HepG2 (cell line): ENCODE results near the gene SIAH2. TPM values are rescaled to one million over a fixed set of nuclear protein-coding genes. Genes with fewer than 3 reads are reported as not detected.

Experiments used
- CEBPB ChIP-seq: IDR thresholded peaks from 2 replicates; pipeline ENCODE4 v1.6.1; 2011; ENCODE audit warnings: low read depth, low read length, improper control_type of control experiment, borderline replicate concordance
- GTF3A ChIP-seq: sonication (generic); formaldehyde crosslinking; conservative IDR thresholded peaks from 2 replicates; pipeline ENCODE4 v1.4.0; 2020; ENCODE audit warnings: mild to moderate bottlenecking, missing genetic modification reagents
- KAT8 ChIP-seq: IDR thresholded peaks from 2 replicates; pipeline ENCODE4 v1.6.1; 2016; ENCODE audit warnings: missing genetic modification reagents, missing compliant biosample characterization
- MAFF ChIP-seq: IDR thresholded peaks from 2 replicates; pipeline ENCODE4 v1.6.1; 2011; ENCODE audit warnings: low read depth, low read length, improper control_type of control experiment
- PAX8 ChIP-seq: sonication (generic); formaldehyde crosslinking; IDR thresholded peaks from 2 replicates; pipeline ENCODE4 v1.8.0; 2022; ENCODE audit warnings: mild to moderate bottlenecking, missing genetic modification reagents, borderline replicate concordance
- PRPF4 ChIP-seq: fragments of 200-400 bp; formaldehyde crosslinking; IDR thresholded peaks from 2 replicates; pipeline ENCODE4 v1.6.1; 2016; ENCODE audit warnings: low read length, low read depth; ENCODE audit not compliant: poor library complexity, severe bottlenecking
- SNAPC5 ChIP-seq: sonication (generic); formaldehyde crosslinking; IDR thresholded peaks from 2 replicates; pipeline ENCODE4 v1.8.1; 2023; ENCODE audit warnings: mild to moderate bottlenecking, missing genetic modification reagents, borderline replicate concordance
- THYN1 ChIP-seq: sonication (generic); formaldehyde crosslinking; IDR thresholded peaks from 2 replicates; pipeline ENCODE4 v1.8.1; 2023; ENCODE audit warnings: low read depth, mild to moderate bottlenecking, moderate library complexity, missing genetic modification reagents, borderline replicate concordance
- XBP1 ChIP-seq: sonication (generic); formaldehyde crosslinking; IDR thresholded peaks from 2 replicates; pipeline ENCODE4 v1.5.0; 2020; ENCODE audit warnings: missing genetic modification reagents
- ZBTB8A ChIP-seq: sonication (generic); formaldehyde crosslinking; IDR thresholded peaks from 2 replicates; pipeline ENCODE4 v1.4.0; 2020; ENCODE audit warnings: mild to moderate bottlenecking, low read depth, missing genetic modification reagents, borderline replicate concordance
- ZNF274 ChIP-seq: sonication (generic); formaldehyde crosslinking; IDR thresholded peaks from 2 replicates; pipeline ENCODE4 v1.5.1; 2020; ENCODE audit warnings: mild to moderate bottlenecking, missing genetic modification reagents
- ZNF530 ChIP-seq: sonication (generic); formaldehyde crosslinking; IDR thresholded peaks from 2 replicates; pipeline ENCODE4 v1.5.0; 2020; ENCODE audit warnings: low read depth, mild to moderate bottlenecking, missing genetic modification reagents
- ZNF761 ChIP-seq: sonication (generic); formaldehyde crosslinking; conservative IDR thresholded peaks from 2 replicates; pipeline ENCODE4 v1.4.0; 2020; ENCODE audit warnings: mild to moderate bottlenecking, missing genetic modification reagents
- polyA plus RNA-seq, 8 experiments: library from polyadenylated mRNA; depleted of rRNA in 3 of 8; stranded (reverse) in 7 of 8; unstranded in 1 of 8; fragments of >200 nt; fragmentation: Illumina TruSeq in 4 of 8; extraction: Trizol in 4 of 8; gene quantifications; 2 replicates each; pipeline versions ENCODE4 v1.2.1 to v1.2.3, GENCODE V29; 2011 to 2016; ENCODE audit warnings: low read depth in 4 of 8, missing spikeins in 1 of 8, mixed read lengths in 1 of 8; ENCODE audit not compliant: insufficient read depth in 1 of 8
- total RNA-seq, 5 experiments: library from RNA; depleted of rRNA; stranded (reverse); fragments of >200 nt; fragmentation: Illumina TruSeq; extraction: Trizol; gene quantifications; 2 replicates each; pipeline ENCODE4 v1.2.3, GENCODE V29; 2016; ENCODE audit warnings: low read depth in 1 of 5
- TF ChIP-seq, protein P1 (sequence below): sonication (generic); formaldehyde crosslinking; IDR thresholded peaks from 2 replicates; pipeline ENCODE4 v1.4.0; 2020; ENCODE audit warnings: mild to moderate bottlenecking, missing genetic modification reagents
- TF ChIP-seq, protein P2 (sequence below): sonication (generic); formaldehyde crosslinking; IDR thresholded peaks from 2 replicates; pipeline ENCODE4 v1.5.1; 2020; ENCODE audit warnings: mild to moderate bottlenecking, missing genetic modification reagents, moderate library complexity
- TF ChIP-seq, protein P3 (sequence below): sonication (generic); formaldehyde crosslinking; IDR thresholded peaks from 2 replicates; pipeline ENCODE4 v1.8.0; 2022; ENCODE audit warnings: low read depth, missing genetic modification reagents
- TF ChIP-seq, protein P4 (sequence below): sonication (generic); formaldehyde crosslinking; IDR thresholded peaks from 2 replicates; pipeline ENCODE4 v1.4.0; 2020; ENCODE audit warnings: missing genetic modification reagents, mild to moderate bottlenecking, borderline replicate concordance

SIAH2 gene
- total and polyA plus RNA-seq, 2 of the 13 experiments (the other 11 are each of a cell fraction or from before 2014, with no cell fraction given), result 71.8 to 117 TPM

- TF ChIP-seq THYN1 (CRISPR knock-in tag), result no peak
- peak; percentile 56; the same call in 1 of the 2 replicates for TF ChIP-seq KAT8 (CRISPR knock-in tag)
- no peak for TF ChIP-seq ZNF530 (CRISPR knock-in tag)
- TF ChIP-seq ZBTB8A (CRISPR knock-in tag), result no peak
- TF ChIP-seq PRPF4, result no peak
- TF ChIP-seq, protein P1, sequence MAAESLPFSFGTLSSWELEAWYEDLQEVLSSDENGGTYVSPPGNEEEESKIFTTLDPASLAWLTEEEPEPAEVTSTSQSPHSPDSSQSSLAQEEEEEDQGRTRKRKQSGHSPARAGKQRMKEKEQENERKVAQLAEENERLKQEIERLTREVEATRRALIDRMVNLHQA (CRISPR knock-in tag), result no peak
- TF ChIP-seq, protein P2, sequence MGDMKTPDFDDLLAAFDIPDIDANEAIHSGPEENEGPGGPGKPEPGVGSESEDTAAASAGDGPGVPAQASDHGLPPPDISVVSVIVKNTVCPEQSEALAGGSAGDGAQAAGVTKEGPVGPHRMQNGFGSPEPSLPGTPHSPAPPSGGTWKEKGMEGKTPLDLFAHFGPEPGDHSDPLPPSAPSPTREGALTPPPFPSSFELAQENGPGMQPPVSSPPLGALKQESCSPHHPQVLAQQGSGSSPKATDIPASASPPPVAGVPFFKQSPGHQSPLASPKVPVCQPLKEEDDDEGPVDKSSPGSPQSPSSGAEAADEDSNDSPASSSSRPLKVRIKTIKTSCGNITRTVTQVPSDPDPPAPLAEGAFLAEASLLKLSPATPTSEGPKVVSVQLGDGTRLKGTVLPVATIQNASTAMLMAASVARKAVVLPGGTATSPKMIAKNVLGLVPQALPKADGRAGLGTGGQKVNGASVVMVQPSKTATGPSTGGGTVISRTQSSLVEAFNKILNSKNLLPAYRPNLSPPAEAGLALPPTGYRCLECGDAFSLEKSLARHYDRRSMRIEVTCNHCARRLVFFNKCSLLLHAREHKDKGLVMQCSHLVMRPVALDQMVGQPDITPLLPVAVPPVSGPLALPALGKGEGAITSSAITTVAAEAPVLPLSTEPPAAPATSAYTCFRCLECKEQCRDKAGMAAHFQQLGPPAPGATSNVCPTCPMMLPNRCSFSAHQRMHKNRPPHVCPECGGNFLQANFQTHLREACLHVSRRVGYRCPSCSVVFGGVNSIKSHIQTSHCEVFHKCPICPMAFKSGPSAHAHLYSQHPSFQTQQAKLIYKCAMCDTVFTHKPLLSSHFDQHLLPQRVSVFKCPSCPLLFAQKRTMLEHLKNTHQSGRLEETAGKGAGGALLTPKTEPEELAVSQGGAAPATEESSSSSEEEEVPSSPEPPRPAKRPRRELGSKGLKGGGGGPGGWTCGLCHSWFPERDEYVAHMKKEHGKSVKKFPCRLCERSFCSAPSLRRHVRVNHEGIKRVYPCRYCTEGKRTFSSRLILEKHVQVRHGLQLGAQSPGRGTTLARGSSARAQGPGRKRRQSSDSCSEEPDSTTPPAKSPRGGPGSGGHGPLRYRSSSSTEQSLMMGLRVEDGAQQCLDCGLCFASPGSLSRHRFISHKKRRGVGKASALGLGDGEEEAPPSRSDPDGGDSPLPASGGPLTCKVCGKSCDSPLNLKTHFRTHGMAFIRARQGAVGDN, result no peak
- TF ChIP-seq ZNF274 (CRISPR knock-in tag), result no peak
- TF ChIP-seq PAX8, result no peak
- TF ChIP-seq ZNF761 (CRISPR knock-in tag), result peak; percentile 51; the same call in 1 of the 2 replicates
- peak; percentile 92 for TF ChIP-seq CEBPB
- no peak for TF ChIP-seq SNAPC5 (CRISPR knock-in tag)
- no peak for TF ChIP-seq GTF3A
- TF ChIP-seq XBP1, result no peak; the same call in 1 of the 2 replicates
- peak; percentile 64 for TF ChIP-seq MAFF
- TF ChIP-seq, protein P3, sequence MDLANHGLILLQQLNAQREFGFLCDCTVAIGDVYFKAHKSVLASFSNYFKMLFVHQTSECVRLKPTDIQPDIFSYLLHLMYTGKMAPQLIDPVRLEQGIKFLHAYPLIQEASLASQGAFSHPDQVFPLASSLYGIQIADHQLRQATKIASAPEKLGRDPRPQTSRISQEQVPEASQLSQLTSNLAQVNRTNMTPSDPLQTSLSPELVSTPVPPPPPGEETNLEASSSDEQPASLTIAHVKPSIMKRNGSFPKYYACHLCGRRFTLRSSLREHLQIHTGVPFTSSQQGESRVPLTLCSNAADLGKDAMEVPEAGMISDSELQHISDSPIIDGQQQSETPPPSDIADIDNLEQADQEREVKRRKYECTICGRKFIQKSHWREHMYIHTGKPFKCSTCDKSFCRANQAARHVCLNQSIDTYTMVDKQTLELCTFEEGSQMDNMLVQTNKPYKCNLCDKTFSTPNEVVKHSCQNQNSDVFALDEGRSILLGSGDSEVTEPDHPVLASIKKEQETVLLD, result no peak
- TF ChIP-seq, protein P4, sequence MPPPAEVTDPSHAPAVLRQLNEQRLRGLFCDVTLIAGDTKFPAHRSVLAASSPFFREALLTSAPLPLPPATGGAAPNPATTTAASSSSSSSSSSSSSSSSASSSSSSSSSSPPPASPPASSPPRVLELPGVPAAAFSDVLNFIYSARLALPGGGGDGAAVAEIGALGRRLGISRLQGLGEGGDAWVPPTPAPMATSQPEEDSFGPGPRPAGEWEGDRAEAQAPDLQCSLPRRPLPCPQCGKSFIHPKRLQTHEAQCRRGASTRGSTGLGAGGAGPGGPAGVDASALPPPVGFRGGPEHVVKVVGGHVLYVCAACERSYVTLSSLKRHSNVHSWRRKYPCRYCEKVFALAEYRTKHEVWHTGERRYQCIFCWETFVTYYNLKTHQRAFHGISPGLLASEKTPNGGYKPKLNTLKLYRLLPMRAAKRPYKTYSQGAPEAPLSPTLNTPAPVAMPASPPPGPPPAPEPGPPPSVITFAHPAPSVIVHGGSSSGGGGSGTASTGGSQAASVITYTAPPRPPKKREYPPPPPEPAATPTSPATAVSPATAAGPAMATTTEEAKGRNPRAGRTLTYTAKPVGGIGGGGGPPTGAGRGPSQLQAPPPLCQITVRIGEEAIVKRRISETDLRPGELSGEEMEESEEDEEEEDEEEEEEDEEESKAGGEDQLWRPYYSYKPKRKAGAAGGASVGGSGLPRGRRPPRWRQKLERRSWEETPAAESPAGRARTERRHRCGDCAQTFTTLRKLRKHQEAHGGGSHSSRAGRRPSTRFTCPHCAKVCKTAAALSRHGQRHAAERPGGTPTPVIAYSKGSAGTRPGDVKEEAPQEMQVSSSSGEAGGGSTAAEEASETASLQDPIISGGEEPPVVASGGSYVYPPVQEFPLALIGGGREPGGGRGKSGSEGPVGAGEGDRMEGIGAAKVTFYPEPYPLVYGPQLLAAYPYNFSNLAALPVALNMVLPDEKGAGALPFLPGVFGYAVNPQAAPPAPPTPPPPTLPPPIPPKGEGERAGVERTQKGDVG (CRISPR knock-in tag), result no peak
Observed at GRCh38 chr3:150736903-150737832, 25.8 kb downstream of the SIAH2 start (continued).
